HL-60 (cell line): Measurements from ENCODE around the gene TXN.
A peak's percentile ranks its signal among the peaks of the same experiment; 100 is the strongest.

Experiments used
- DNase-seq, 2 experiments: peaks; one replicate each; pipeline ENCODE4 v3.0.0-alpha.2; 2010 to 2020; ENCODE audit warnings: low read depth in 1 of 2, low spot score in 1 of 2
- H3K27ac ChIP-seq: fragments of 250-450 bp; sonication (Bioruptor Pico); replicated peaks from 2 replicates; pipeline ENCODE4 v1.5.1; 2020; ENCODE audit warnings: mild to moderate bottlenecking, moderate library complexity
- H3K27me3 ChIP-seq: fragments of 250-450 bp; sonication (Bioruptor Pico); 2 replicates; pipeline ENCODE4 v1.5.1; 2021; ENCODE audit warnings: mild to moderate bottlenecking, moderate library complexity; ENCODE audit not compliant: insufficient read depth, poor library complexity, severe bottlenecking
- H3K4me3 ChIP-seq: replicated peaks from 2 replicates; pipeline ENCODE4 v1.5.1; 2011; ENCODE audit warnings: mild to moderate bottlenecking, control low read depth, low read length; ENCODE audit not compliant: insufficient read depth
- GABPA ChIP-seq: IDR thresholded peaks from 2 replicates; pipeline ENCODE4 v1.6.1; 2012; ENCODE audit warnings: low read depth
- POLR2AphosphoS5 ChIP-seq: IDR thresholded peaks from 2 replicates; pipeline ENCODE4 v1.6.1; 2012; ENCODE audit warnings: low read depth
- SPI1 ChIP-seq: IDR thresholded peaks from 2 replicates; pipeline ENCODE4 v1.6.1; 2012; ENCODE audit warnings: low read depth, mild to moderate bottlenecking, borderline replicate concordance
- TF ChIP-seq, protein P1 (sequence below): IDR thresholded peaks from one replicate; pipeline ENCODE4 v1.5.1; 2011; ENCODE audit warnings: low read length, control low read depth, inconsistent platforms; ENCODE audit not compliant: insufficient read depth
- TF ChIP-seq, protein P2 (sequence below): IDR thresholded peaks from 2 replicates; pipeline ENCODE4 v1.6.1; 2012; ENCODE audit warnings: low read depth; ENCODE audit not compliant: insufficient replicate concordance

The TXN gene

DNA sequence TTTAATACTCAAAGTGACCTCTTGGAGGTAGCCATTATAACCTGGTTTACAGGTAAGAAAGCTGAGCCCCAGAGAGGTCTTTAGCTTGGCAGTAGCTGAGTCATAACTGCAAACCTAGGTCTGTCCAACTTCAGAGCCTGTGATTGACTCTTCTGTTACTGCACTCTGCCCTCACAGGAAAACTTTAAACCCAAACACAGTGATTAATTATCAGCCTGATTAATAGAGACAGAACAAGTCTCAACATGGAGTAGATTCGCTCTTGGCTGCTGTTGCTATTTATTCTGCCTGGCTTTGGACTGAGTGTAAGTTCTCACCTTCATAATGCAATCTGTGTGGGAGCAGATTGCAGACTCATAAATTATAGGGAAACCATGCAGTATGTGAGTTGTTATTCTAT is 27.4 kb upstream of the TXN start:
- Histone ChIP-seq H3K4me3 (no peak overlapping the region), H3K27me3 (no peaks in the 10 kb centered on the region), H3K27ac (no peak overlapping the region)
- TF ChIP-seq, protein P1, sequence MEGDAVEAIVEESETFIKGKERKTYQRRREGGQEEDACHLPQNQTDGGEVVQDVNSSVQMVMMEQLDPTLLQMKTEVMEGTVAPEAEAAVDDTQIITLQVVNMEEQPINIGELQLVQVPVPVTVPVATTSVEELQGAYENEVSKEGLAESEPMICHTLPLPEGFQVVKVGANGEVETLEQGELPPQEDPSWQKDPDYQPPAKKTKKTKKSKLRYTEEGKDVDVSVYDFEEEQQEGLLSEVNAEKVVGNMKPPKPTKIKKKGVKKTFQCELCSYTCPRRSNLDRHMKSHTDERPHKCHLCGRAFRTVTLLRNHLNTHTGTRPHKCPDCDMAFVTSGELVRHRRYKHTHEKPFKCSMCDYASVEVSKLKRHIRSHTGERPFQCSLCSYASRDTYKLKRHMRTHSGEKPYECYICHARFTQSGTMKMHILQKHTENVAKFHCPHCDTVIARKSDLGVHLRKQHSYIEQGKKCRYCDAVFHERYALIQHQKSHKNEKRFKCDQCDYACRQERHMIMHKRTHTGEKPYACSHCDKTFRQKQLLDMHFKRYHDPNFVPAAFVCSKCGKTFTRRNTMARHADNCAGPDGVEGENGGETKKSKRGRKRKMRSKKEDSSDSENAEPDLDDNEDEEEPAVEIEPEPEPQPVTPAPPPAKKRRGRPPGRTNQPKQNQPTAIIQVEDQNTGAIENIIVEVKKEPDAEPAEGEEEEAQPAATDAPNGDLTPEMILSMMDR: no peak
- TF ChIP-seq POLR2AphosphoS5 (no peak), SPI1 (no peak), GABPA (no peak)
- TF ChIP-seq, protein P2, sequence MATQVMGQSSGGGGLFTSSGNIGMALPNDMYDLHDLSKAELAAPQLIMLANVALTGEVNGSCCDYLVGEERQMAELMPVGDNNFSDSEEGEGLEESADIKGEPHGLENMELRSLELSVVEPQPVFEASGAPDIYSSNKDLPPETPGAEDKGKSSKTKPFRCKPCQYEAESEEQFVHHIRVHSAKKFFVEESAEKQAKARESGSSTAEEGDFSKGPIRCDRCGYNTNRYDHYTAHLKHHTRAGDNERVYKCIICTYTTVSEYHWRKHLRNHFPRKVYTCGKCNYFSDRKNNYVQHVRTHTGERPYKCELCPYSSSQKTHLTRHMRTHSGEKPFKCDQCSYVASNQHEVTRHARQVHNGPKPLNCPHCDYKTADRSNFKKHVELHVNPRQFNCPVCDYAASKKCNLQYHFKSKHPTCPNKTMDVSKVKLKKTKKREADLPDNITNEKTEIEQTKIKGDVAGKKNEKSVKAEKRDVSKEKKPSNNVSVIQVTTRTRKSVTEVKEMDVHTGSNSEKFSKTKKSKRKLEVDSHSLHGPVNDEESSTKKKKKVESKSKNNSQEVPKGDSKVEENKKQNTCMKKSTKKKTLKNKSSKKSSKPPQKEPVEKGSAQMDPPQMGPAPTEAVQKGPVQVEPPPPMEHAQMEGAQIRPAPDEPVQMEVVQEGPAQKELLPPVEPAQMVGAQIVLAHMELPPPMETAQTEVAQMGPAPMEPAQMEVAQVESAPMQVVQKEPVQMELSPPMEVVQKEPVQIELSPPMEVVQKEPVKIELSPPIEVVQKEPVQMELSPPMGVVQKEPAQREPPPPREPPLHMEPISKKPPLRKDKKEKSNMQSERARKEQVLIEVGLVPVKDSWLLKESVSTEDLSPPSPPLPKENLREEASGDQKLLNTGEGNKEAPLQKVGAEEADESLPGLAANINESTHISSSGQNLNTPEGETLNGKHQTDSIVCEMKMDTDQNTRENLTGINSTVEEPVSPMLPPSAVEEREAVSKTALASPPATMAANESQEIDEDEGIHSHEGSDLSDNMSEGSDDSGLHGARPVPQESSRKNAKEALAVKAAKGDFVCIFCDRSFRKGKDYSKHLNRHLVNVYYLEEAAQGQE: no peak
- DNase-seq: no peak

DNA sequence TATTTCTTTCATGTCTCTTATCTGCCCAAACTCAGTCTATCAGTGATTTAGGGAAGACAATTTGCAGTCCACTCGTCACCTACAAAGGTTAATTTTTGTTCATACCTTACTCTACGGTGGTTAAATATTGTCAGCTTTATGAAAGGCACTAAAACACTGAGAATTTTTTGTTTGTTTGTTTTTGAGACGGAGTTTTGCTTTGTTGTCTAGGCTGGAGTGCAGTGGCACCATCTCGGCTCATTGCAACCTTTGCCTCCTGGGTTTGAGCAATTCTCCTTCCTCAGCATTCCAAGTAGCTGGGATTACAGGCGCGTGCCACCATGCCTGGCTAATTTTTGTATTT is 26.4 kb upstream of the TXN start:
- TF ChIP-seq POLR2AphosphoS5 (no peak), SPI1 (no peak), GABPA (no peak)
- TF ChIP-seq, protein P2: no peak
- TF ChIP-seq, protein P1: no peak
- no peaks in the 10 kb centered on the region for H3K27me3 ChIP-seq
- H3K4me3 ChIP-seq: no peak overlapping the region
- H3K27ac ChIP-seq: no peak overlapping the region
- no peak for DNase-seq

GRCh38 chr9:110282018-110282738 is 25.9 kb upstream of the TXN start:
- TF ChIP-seq, protein P1: no peak
- TF ChIP-seq, protein P2: no peak
- TF ChIP-seq POLR2AphosphoS5 (no peak), GABPA (no peak), SPI1 (no peak; the same call in 1 of the 2 replicates)
- Histone ChIP-seq H3K27ac (no peak overlapping the region), H3K4me3 (no peak overlapping the region), H3K27me3 (no peaks in the 10 kb centered on the region)
- DNase-seq: peak in 1 of 2 experiments; percentile 55
